Caco-2 (cell line): ENCODE results near the gene EID1. TPM values are rescaled to one million over a fixed set of nuclear protein-coding genes. Genes with fewer than 3 reads are reported as not detected.

Experiments used
- BruUV-seq: library from RNA; stranded (reverse); fragments of 400-500 nt; replicated peaks from 2 replicates; lab custom pipeline; 2021; lab: Mats Ljungman, UMichigan
- CTCF ChIA-PET: fragments of 300-600 bp; sonication (Branson Sonifier 250); formaldehyde crosslinking; loops from one replicate; lab custom pipeline; 2022; ENCODE audit warnings: antibody characterized with exemption; lab: Charles Lee
- POLR2A ChIA-PET: fragments of 300-600 bp; sonication (Branson Sonifier 250); formaldehyde crosslinking; loops from one replicate; lab custom pipeline; 2022; ENCODE audit warnings: antibody characterized with exemption; lab: Charles Lee
- DNase-seq, 2 experiments: peaks; one replicate each; pipeline versions ENCODE4 v3.0.0 to v3.0.0-alpha.2; 2020 to 2022
- H3K27me3 ChIP-seq: replicated peaks from 2 replicates; pipeline ENCODE4 v1.6.0; 2011; ENCODE audit warnings: low read length; ENCODE audit not compliant: control insufficient read depth, insufficient read depth
- H3K36me3 ChIP-seq: 2 replicates; pipeline ENCODE4 v1.5.1; 2011; ENCODE audit warnings: low read length; ENCODE audit not compliant: control insufficient read depth, insufficient read depth
- H3K4me1 ChIP-seq: fragments of 250-450 bp; sonication (Bioruptor Pico); 2 replicates; pipeline ENCODE4 v1.5.1; 2020; ENCODE audit warnings: mild to moderate bottlenecking
- H3K4me3 ChIP-seq: 2 replicates; pipeline ENCODE4 v1.5.1; 2011; ENCODE audit warnings: low read depth, mild to moderate bottlenecking, control low read depth, low read length
- H3K9me3 ChIP-seq: fragments of 250-450 bp; sonication (Bioruptor Pico); 2 replicates; pipeline ENCODE4 v1.5.1; 2020; ENCODE audit warnings: mild to moderate bottlenecking, moderate library complexity
- H3K27ac Mint-ChIP-seq: one replicate; pipeline ENCODE4 v1.8.0; 2022; ENCODE audit warnings: mixed read lengths; ENCODE audit not compliant: unreplicated experiment
- H3K27me3 Mint-ChIP-seq: one replicate; pipeline ENCODE4 v1.8.0; 2022; ENCODE audit warnings: mixed read lengths; ENCODE audit not compliant: insufficient read depth, unreplicated experiment
- H3K36me3 Mint-ChIP-seq: one replicate; pipeline ENCODE4 v1.8.0; 2022; ENCODE audit warnings: mild to moderate bottlenecking, mixed read lengths; ENCODE audit not compliant: insufficient read depth, unreplicated experiment
- H3K4me1 Mint-ChIP-seq: one replicate; pipeline ENCODE4 v1.8.0; 2022; ENCODE audit warnings: low read depth, mixed read lengths; ENCODE audit not compliant: unreplicated experiment
- H3K4me3 Mint-ChIP-seq: one replicate; pipeline ENCODE4 v1.8.0; 2022; ENCODE audit warnings: mild to moderate bottlenecking, moderate library complexity, mixed read lengths; ENCODE audit not compliant: unreplicated experiment
- H3K9me3 Mint-ChIP-seq: one replicate; pipeline ENCODE4 v1.8.0; 2022; ENCODE audit warnings: mixed read lengths; ENCODE audit not compliant: unreplicated experiment
- CTCF ChIP-seq, 2 experiments: fragments of 200-600 bp in 1 of 2; IDR thresholded peaks; 1 replicate in 1 of 2; 2 replicates in 1 of 2; pipeline versions ENCODE4 v1.5.1 to v1.8.0; 2011 to 2022; ENCODE audit warnings: antibody characterized with exemption in 1 of 2, control low read depth in 1 of 2, inconsistent platforms in 1 of 2, low read depth in 1 of 2, low read length in 1 of 2, mild to moderate bottlenecking in 1 of 2, moderate library complexity in 1 of 2; ENCODE audit not compliant: insufficient read depth in 1 of 2, severe bottlenecking in 1 of 2, unreplicated experiment in 1 of 2
- intact Hi-C: fragments of 100-400 bp; cut with micrococcal nuclease; formaldehyde crosslinking; loops from one replicate; pipeline ENCODE4 v1.10.0; 2022; ENCODE audit not compliant: unreplicated experiment
- total RNA-seq: library from RNA; stranded (reverse); gene quantifications from 2 replicates; pipeline ENCODE4 v1.2.3, GENCODE V29; 2022

EID1 gene
- total RNA-seq, 1 experiment from 2014 or later: 63.6 TPM

DNA sequence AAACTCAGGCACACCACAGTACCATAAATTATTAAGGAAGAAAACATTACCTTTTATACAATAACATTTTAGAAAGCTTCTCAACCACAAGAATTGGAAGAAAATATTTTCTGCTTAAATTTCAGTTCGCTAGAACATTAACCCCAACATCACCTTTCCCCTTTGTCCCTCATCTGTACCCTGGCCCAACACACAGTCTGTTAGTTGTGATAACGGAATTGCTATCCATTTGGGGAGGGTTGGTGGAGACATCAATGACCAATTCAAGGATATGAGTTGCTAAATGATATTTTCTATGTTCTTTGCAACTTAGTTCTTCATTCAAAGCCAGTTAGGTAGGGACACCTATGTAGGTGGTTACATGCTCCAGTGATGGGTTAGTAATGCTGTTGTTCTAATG, 5.8 kb downstream of the EID1 start:
- CTCF ChIA-PET: no interaction called here

DNA sequence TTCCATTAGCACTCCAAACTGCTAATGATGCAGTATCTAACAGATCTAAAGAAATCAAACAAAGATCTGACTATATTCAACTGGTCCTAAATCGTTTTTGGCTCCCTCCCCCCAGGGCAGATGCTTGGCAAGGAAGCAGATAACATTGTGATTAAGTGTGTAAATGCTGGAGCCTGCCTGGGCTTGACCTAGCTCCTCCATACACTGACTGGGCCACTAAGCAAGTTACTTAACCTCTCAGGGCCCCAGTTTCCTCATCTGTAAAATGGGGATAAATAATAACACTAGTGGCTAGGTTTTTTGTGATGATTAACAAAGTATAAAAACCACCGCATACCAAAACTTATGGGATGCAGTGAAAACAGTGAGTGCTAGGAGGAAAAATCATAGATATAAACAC, 9.2 kb downstream of the EID1 start:
- Histone ChIP-seq H3K4me1 (no peaks in the 10 kb centered on the region), H3K4me3 (no peak overlapping the region), H3K9me3 (no peaks in the 10 kb centered on the region), H3K27me3 (no peaks in the 10 kb centered on the region), H3K36me3 (no peaks in the 10 kb centered on the region)
- ChIA-PET POLR2A (no interaction called here), CTCF (no interaction called here)
- no peaks in the 10 kb centered on the region for H3K36me3 Mint-ChIP-seq
- BruUV-seq: no TSS peak
- DNase-seq: no peak
- H3K4me3 Mint-ChIP-seq: no peak overlapping the region
- no peak for TF ChIP-seq CTCF (IDR thresholded peaks at IDR 0.05; ENCODE audit: insufficient read depth in 1 of 2, low read depth in 1 of 2, low read length in 1 of 2, severe bottlenecking in 1 of 2, unreplicated experiment in 1 of 2)
- intact Hi-C loops: no loop called here
- peaks cover 6% of the 10 kb centered on the region for H3K27me3 Mint-ChIP-seq
- H3K9me3 Mint-ChIP-seq: no peaks in the 10 kb centered on the region
- H3K27ac Mint-ChIP-seq: no peak overlapping the region
- no peaks in the 10 kb centered on the region for H3K4me1 Mint-ChIP-seq

More for the DNA sequence above, 5.8 kb downstream of the EID1 start:
- Histone ChIP-seq H3K4me1 (peaks cover 12% of the 10 kb centered on the region), H3K27me3 (no peaks in the 10 kb centered on the region), H3K36me3 (no peaks in the 10 kb centered on the region), H3K9me3 (no peaks in the 10 kb centered on the region), H3K4me3 (no peak overlapping the region)
- H3K27ac Mint-ChIP-seq: no peak overlapping the region
- intact Hi-C loops: no loop called here
- H3K36me3 Mint-ChIP-seq: peaks cover under 1% of the 10 kb centered on the region
- DNase-seq: no peak
- H3K4me1 Mint-ChIP-seq: peaks cover 13% of the 10 kb centered on the region
- BruUV-seq: no TSS peak
- POLR2A ChIA-PET: no interaction called here
- no peak overlapping the region for H3K4me3 Mint-ChIP-seq
- TF ChIP-seq CTCF (IDR thresholded peaks at IDR 0.05; ENCODE audit: insufficient read depth in 1 of 2, low read depth in 1 of 2, low read length in 1 of 2, severe bottlenecking in 1 of 2, unreplicated experiment in 1 of 2): no peak
- peaks cover 4% of the 10 kb centered on the region for H3K27me3 Mint-ChIP-seq
- H3K9me3 Mint-ChIP-seq: no peaks in the 10 kb centered on the region

DNA sequence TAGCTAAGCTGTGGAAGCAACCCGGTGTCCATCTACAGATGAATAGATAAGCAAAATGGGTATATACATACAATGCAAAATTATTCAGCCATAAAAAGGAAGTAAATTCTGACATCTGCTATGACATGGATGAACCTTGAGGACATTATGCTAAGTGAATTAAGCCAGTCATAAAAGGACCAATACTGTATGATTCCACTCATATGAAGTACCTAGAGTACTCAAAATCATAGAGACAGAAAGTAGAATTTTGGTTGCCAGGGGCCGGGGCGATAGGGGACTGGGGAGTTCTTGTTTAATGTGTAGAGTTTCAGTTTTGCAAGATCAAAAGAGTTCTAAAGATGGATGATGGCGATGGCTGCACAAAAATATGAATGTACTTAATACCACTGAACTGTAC, 10.3 kb downstream of the EID1 start:
- CTCF ChIA-PET: no interaction called here
- POLR2A ChIA-PET: no interaction called here
- H3K4me1 Mint-ChIP-seq: no peaks in the 10 kb centered on the region

More for the DNA sequence above, 10.3 kb downstream of the EID1 start:
- Histone ChIP-seq H3K4me3 (no peak overlapping the region), H3K27me3 (no peaks in the 10 kb centered on the region), H3K9me3 (no peaks in the 10 kb centered on the region), H3K4me1 (no peaks in the 10 kb centered on the region), H3K36me3 (no peaks in the 10 kb centered on the region)
- BruUV-seq: no TSS peak
- Mint-ChIP-seq H3K27me3 (peaks cover 6% of the 10 kb centered on the region), H3K27ac (no peak overlapping the region), H3K4me3 (no peak overlapping the region), H3K9me3 (no peaks in the 10 kb centered on the region), H3K36me3 (no peaks in the 10 kb centered on the region)
- no peak for TF ChIP-seq CTCF (IDR thresholded peaks at IDR 0.05; ENCODE audit: insufficient read depth in 1 of 2, low read depth in 1 of 2, low read length in 1 of 2, severe bottlenecking in 1 of 2, unreplicated experiment in 1 of 2)
- intact Hi-C loops: no loop called here
- no peak for DNase-seq
